ENCODE data around the gene DHPS. TPM values are rescaled to one million over a fixed set of nuclear protein-coding genes. Genes with fewer than 3 reads are reported as not detected.
A peak's percentile ranks its signal among the peaks of the same experiment; 100 is the strongest.

DHPS gene
- total RNA-seq, 3 donors from 2014 or later = 86.6 to 117 (median 91.4) TPM

- Histone ChIP-seq H3K27me3 (no peaks in the 10 kb centered on the region), H3K4me1 (peaks cover 13 to 22% of the 10 kb centered on the region in 2 donors), H3K27ac (peak overlapping the region in 1 of 2 donors; percentile 97), H3K4me3 (peak overlapping the region in 2 of 3 donors; percentile 89 to 97), H3K9me3 (no peaks in the 10 kb centered on the region), H3K36me3 (peaks cover 3% of the 10 kb centered on the region)
- TF ChIP-seq POLR2A (IDR thresholded peaks at IDR 0.05) (no peak), POLR2AphosphoS5 (IDR thresholded peaks at IDR 0.05) (no peak), CTCF (IDR thresholded peaks at IDR 0.05) (no peak)
- intact Hi-C loops (cut with DNase I; ENCODE audit: low total_unique reads) = loop anchor here (2.0 kb wide), 1 partner anchor 77 kb away; no protein-coding TSS in a partner anchor
- no peak for DNase-seq (ENCODE audit: low spot score in 2 of 2)
Measured at GRCh38 chr19:12667731-12668302, 13.9 kb downstream of the DHPS start.

DNA sequence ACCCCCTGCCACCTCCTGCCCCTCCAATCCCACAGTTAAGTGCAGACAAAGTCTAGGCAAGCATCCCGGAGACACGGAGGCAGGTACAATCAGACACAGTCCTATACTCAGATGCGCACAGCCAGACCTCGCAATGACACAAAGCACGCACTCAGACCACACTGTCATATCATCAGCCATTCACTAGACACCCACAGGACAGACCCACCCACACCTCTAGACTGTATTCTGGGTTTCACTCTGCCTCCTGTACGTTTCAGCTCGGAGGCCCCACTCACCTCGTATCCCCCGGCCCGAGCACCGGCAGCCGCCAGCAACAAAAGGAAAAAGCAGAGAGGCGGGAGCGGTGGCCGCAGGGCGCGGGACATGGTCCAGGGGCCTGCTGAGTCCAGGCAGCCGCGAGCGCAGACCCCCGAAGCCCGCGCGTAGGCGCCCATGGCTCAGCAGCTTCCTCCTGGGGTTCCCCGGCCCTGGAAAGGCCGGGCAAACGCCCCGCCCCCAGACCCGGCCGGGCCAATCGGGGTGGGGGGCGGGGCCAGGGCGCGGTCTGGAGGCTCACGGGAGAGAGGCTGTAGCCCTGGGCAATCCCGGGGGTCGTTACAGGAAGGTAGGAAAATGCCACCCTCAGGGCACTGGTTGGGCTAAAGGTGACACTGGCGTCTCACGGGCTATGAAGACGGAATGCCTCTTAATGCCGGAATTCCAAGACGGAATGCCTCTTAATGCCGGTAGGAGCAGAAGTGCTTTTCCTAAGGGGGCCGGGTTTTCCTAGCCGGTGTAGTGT, 15.2 kb downstream of the DHPS start, which contains the start of the genes MAN2B1 and WDR83:
TSS of gene MAN2B1 (minus strand) at position 478 of the 784 bp plus-strand sequence. CDS start at position 437, 41 bp downstream.
TSS of gene WDR83 (plus strand) at position 543 of the 784 bp plus-strand sequence. CDS start 2,984 bp downstream, outside the sequence.
- TF ChIP-seq POLR2A (IDR thresholded peaks at IDR 0.05) = no peak
- TF ChIP-seq CTCF (IDR thresholded peaks at IDR 0.05) = no peak
- TF ChIP-seq POLR2AphosphoS5 (IDR thresholded peaks at IDR 0.05) = no peak
- Histone ChIP-seq H3K36me3 (no peaks in the 10 kb centered on the region), H3K27ac (peak within 1 kb of the TSS; percentile 56 to 73), H3K4me3 (peak within 1 kb of the TSS; percentile 62 to 89 (median 89)), H3K27me3 (no peaks in the 10 kb centered on the region), H3K4me1 (peaks cover 13 to 22% of the 10 kb centered on the region in 2 donors), H3K9me3 (no peaks in the 10 kb centered on the region)
- intact Hi-C loops (cut with DNase I; ENCODE audit: low total_unique reads) = loop anchor here (2.0 kb wide), 1 partner anchor 76 kb away; no protein-coding TSS in a partner anchor
- DNase-seq (ENCODE audit: low spot score in 2 of 2) = peak; percentile 61 to 68

GRCh38 chr19:12665671-12666264, 15.9 kb downstream of the DHPS start:
- H3K4me3 ChIP-seq = peak overlapping the region; percentile 62 to 89 (median 89)
- H3K27me3 ChIP-seq = no peaks in the 10 kb centered on the region
- peak overlapping the region in 1 of 2 donors; percentile 56 for H3K27ac ChIP-seq
- H3K4me1 ChIP-seq = peaks cover 13 to 22% of the 10 kb centered on the region in 2 donors
- H3K36me3 ChIP-seq = no peaks in the 10 kb centered on the region
- DNase-seq (ENCODE audit: low spot score in 2 of 2) = no peak
- intact Hi-C loops (cut with DNase I; ENCODE audit: low total_unique reads) = loop anchor here (2.0 kb wide), 1 partner anchor 75 kb away; no protein-coding TSS in a partner anchor
- no peaks in the 10 kb centered on the region for H3K9me3 ChIP-seq
- TF ChIP-seq POLR2AphosphoS5 (IDR thresholded peaks at IDR 0.05) = no peak
- TF ChIP-seq POLR2A (IDR thresholded peaks at IDR 0.05) = no peak
- TF ChIP-seq CTCF (IDR thresholded peaks at IDR 0.05) = no peak

GRCh38 chr19:12665281-12665573, 16.5 kb downstream of the DHPS start:
- DNase-seq (ENCODE audit: low spot score in 2 of 2) = no peak
- TF ChIP-seq POLR2AphosphoS5 (IDR thresholded peaks at IDR 0.05) (no peak), CTCF (IDR thresholded peaks at IDR 0.05) (no peak), POLR2A (IDR thresholded peaks at IDR 0.05) (no peak)
- no peaks in the 10 kb centered on the region for H3K9me3 ChIP-seq
- H3K4me3 ChIP-seq = peak overlapping the region in 2 of 3 donors; percentile 89
- H3K36me3 ChIP-seq = no peaks in the 10 kb centered on the region
- H3K27ac ChIP-seq = no peak overlapping the region
- intact Hi-C loops (cut with DNase I; ENCODE audit: low total_unique reads) = no loop called here
- H3K27me3 ChIP-seq = no peaks in the 10 kb centered on the region
- H3K4me1 ChIP-seq = peaks cover 8 to 18% of the 10 kb centered on the region in 2 donors

All from breast epithelium (tissue), 4 donors.